Duodenal mucosa (tissue), 2 donors: ENCODE data around the gene LACTB.
"Not testable (repeated sequence)": the region's sequence is repeated elsewhere in the genome, so short reads cannot be mapped to it uniquely, and the experiment has no call there.

Source experiments
- H3K27ac ChIP-seq: one replicate; pipeline ENCODE4 v1.7.0; 2013; ENCODE audit warnings: low read depth, low read length
- H3K27me3 ChIP-seq, 2 donors: one replicate each; pipeline ENCODE4 v1.7.0; 2013; ENCODE audit warnings: low read length in 2 of 2, control low read depth in 1 of 2; ENCODE audit not compliant: insufficient read depth in 2 of 2, control insufficient read depth in 1 of 2
- H3K36me3 ChIP-seq, 2 donors: one replicate each; pipeline ENCODE4 v1.7.0; 2013; ENCODE audit warnings: low read length in 2 of 2, control low read depth in 1 of 2; ENCODE audit not compliant: insufficient read depth in 2 of 2, control insufficient read depth in 1 of 2
- H3K4me1 ChIP-seq, 2 donors: one replicate each; pipeline ENCODE4 v1.7.0; 2013; ENCODE audit warnings: low read length in 2 of 2, control low read depth in 1 of 2; ENCODE audit not compliant: insufficient read depth in 2 of 2, control insufficient read depth in 1 of 2
- H3K4me3 ChIP-seq, 2 donors: one replicate each; pipeline ENCODE4 v1.7.0; 2013; ENCODE audit warnings: low read length in 2 of 2, low read depth in 1 of 2
- H3K9ac ChIP-seq, 2 donors: one replicate each; pipeline ENCODE4 v1.7.0; 2013; ENCODE audit warnings: low read length in 2 of 2, low read depth in 1 of 2
- H3K9me3 ChIP-seq, 2 donors: one replicate each; pipeline ENCODE4 v1.7.0; 2013; ENCODE audit warnings: low read length in 2 of 2, control low read depth in 1 of 2; ENCODE audit not compliant: control insufficient read depth in 1 of 2

The LACTB gene

GRCh38 chr15:63090472-63090871 lies 31.2 kb upstream of the LACTB start:
- no peaks in the 10 kb centered on the region for H3K27me3 ChIP-seq
- H3K9me3 ChIP-seq, result no peaks in the 10 kb centered on the region
- no peaks in the 10 kb centered on the region for H3K36me3 ChIP-seq
- H3K9ac ChIP-seq, result no peak overlapping the region
- H3K27ac ChIP-seq, result no peak overlapping the region
- H3K4me1 ChIP-seq, result peaks cover 3 to 18% of the 10 kb centered on the region in 2 donors
- H3K4me3 ChIP-seq, result no peak overlapping the region

- no peak overlapping the region for H3K9ac ChIP-seq
- H3K27ac ChIP-seq, result no peak overlapping the region
- H3K36me3 ChIP-seq, result no peaks in the 10 kb centered on the region
- H3K4me1 ChIP-seq, result peaks cover 3 to 18% of the 10 kb centered on the region in 2 donors
- no peaks in the 10 kb centered on the region for H3K9me3 ChIP-seq
- no peaks in the 10 kb centered on the region for H3K27me3 ChIP-seq
- H3K4me3 ChIP-seq, result no peak overlapping the region
These were observed 30.8 kb upstream of the LACTB start for GRCh38 chr15:63090887-63091286.

- Histone ChIP-seq H3K36me3 (no peaks in the 10 kb centered on the region), H3K4me3 (no peak overlapping the region), H3K4me1 (peaks cover 3 to 18% of the 10 kb centered on the region in 2 donors), H3K9me3 (no peaks in the 10 kb centered on the region), H3K27me3 (no peaks in the 10 kb centered on the region), H3K9ac (no peak overlapping the region), H3K27ac (no peak overlapping the region)
These were observed 29.8 kb upstream of the LACTB start for GRCh38 chr15:63091679-63092446.

- peaks cover 3 to 16% of the 10 kb centered on the region in 2 donors for H3K4me1 ChIP-seq
- no peaks in the 10 kb centered on the region for H3K9me3 ChIP-seq
- H3K27ac ChIP-seq, result no peak overlapping the region
- H3K27me3 ChIP-seq, result no peaks in the 10 kb centered on the region
- no peak overlapping the region for H3K4me3 ChIP-seq
- no peak overlapping the region for H3K9ac ChIP-seq
- no peaks in the 10 kb centered on the region for H3K36me3 ChIP-seq
These were observed 28.0 kb upstream of the LACTB start for GRCh38 chr15:63093486-63094205.

GRCh38 chr15:63094495-63094931 lies 27.1 kb upstream of the LACTB start:
- Histone ChIP-seq H3K36me3 (no peaks in the 10 kb centered on the region), H3K27me3 (no peaks in the 10 kb centered on the region), H3K4me3 (no peak overlapping the region), H3K9ac (no peak overlapping the region), H3K27ac (no peak overlapping the region), H3K9me3 (no peaks in the 10 kb centered on the region), H3K4me1 (peaks cover 3 to 10% of the 10 kb centered on the region in 2 donors)

- Histone ChIP-seq H3K4me3 (no peak overlapping the region), H3K9ac (no peak overlapping the region), H3K4me1 (peaks cover 3 to 10% of the 10 kb centered on the region in 2 donors), H3K9me3 (no peaks in the 10 kb centered on the region), H3K27ac (no peak overlapping the region), H3K27me3 (no peaks in the 10 kb centered on the region), H3K36me3 (no peaks in the 10 kb centered on the region)
These were observed 25.5 kb upstream of the LACTB start for GRCh38 chr15:63096178-63096577.

- not testable (repeated sequence) for H3K9me3 ChIP-seq, H3K27ac ChIP-seq, H3K4me3 ChIP-seq, H3K36me3 ChIP-seq, H3K4me1 ChIP-seq, H3K27me3 ChIP-seq, H3K9ac ChIP-seq
These were observed 22.8 kb upstream of the LACTB start for GRCh38 chr15:63098901-63099300.

GRCh38 chr15:63099581-63099980 lies 22.1 kb upstream of the LACTB start:
- not testable (repeated sequence) for H3K36me3 ChIP-seq, H3K9me3 ChIP-seq, H3K4me1 ChIP-seq, H3K27ac ChIP-seq, H3K9ac ChIP-seq, H3K27me3 ChIP-seq, H3K4me3 ChIP-seq

GRCh38 chr15:63103416-63103815 lies 18.2 kb upstream of the LACTB start:
- Histone ChIP-seq H3K9me3 (no peaks in the 10 kb centered on the region), H3K27ac (no peak overlapping the region), H3K36me3 (no peaks in the 10 kb centered on the region), H3K9ac (no peak overlapping the region), H3K4me1 (peaks cover 6 to 7% of the 10 kb centered on the region in 2 donors), H3K4me3 (no peak overlapping the region), H3K27me3 (no peaks in the 10 kb centered on the region)

GRCh38 chr15:63104727-63105126 lies 16.9 kb upstream of the LACTB start:
- Histone ChIP-seq H3K4me3 (no peak overlapping the region), H3K27ac (no peak overlapping the region), H3K36me3 (no peaks in the 10 kb centered on the region), H3K9ac (no peak overlapping the region), H3K27me3 (no peaks in the 10 kb centered on the region), H3K4me1 (peaks cover 14 to 16% of the 10 kb centered on the region in 2 donors), H3K9me3 (no peaks in the 10 kb centered on the region)
